Measurements from ENCODE around the gene PTK6.
"Not testable (repeated sequence)": the region's sequence is repeated elsewhere in the genome, so short reads cannot be mapped to it uniquely, and the experiment has no call there.

Gene PTK6

GRCh38 chr20:63529180-63529860 lies 7.9 kb downstream of the PTK6 start:
- DNase-seq: no peak

DNA sequence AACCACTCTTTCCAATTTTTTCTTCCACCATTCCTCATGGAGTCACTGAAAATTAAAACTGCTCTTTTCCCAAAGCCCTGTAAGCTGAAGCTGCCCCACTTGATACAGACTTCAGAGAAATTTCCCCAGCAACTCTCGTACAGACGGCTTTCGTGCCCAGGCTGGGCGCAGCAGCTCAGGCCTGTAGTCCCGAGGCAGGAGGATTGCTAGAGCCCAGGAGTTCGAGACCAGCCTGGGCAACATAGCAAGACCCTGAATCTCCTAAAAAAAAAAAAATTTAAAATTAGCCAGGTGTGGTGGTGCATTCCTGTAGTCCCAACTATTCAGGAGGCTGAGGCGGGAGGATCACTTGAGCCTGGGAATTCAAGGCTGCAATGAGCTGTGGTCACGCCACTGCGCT lies 10.0 kb downstream of the PTK6 start:
- DNase-seq: no peak

DNA sequence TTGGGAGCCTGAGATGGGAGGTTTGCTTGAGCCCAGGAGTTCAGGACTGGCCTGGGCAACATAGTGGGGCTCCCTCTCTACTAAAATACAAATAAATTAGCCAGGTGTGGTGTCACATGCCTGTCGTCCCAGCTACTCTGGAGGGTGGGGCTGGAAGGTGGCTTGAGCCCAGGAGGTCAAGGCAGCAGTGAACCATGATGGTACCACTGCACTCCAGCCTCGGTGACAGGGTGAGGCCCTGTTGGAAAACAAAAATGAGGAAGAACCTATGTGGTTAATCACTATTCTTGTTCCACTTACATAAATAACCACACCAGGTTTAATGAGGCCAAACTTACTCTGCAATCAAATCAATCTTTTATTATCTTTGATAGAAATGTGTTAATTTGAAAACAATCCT lies 11.2 kb downstream of the PTK6 start:
- DNase-seq: no peak

- no peak for DNase-seq
Observed at GRCh38 chr20:63525185-63525584, 12.0 kb downstream of the PTK6 start.

- no peak for DNase-seq
Observed at GRCh38 chr20:63522981-63523611, 14.1 kb downstream of the PTK6 start.

DNA sequence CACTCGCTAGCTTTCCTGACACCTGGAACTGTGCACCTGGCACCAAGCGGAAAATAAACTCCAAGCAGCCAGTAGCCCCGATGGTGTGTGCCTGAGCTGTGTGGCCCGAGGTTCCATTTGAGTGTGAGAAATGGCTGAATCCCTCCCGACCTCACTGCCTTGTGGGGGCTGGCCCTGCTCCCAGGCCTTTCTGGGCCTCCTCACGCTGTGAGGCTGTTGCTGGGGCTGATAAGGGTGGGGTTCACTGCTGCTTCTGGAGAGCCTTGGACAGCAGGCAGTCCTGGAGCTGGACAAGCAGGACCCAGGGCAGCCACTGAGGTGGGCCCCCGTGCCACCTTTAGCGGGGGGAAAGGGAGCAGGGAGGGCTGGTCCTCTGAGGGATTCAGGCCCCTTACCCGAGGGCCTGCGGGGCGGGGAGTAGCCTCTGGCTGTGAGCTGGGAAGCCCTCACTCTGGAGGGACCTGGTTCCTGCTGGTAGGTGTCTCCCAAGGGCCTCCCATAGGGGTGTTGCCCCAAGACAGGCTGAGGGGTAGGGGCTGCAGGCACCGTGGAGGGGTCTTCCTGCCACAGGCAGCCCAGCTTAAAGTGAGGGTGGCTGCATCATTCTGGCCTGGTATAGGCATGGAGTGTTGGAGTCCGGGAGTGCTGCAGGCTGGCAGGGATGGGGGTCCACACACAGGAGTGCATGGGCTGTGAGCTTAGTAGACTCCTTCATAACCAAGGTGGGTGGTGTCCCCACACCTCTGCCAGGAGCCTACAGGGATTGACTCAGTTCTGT lies 14.9 kb downstream of the PTK6 start:
- DNase-seq: no peak

- no peak for DNase-seq
Observed at GRCh38 chr20:63521602-63522001, 15.6 kb downstream of the PTK6 start.

- DNase-seq: peak; percentile 73
Observed at GRCh38 chr20:63520934-63521601, 16.1 kb downstream of the PTK6 start.

DNA sequence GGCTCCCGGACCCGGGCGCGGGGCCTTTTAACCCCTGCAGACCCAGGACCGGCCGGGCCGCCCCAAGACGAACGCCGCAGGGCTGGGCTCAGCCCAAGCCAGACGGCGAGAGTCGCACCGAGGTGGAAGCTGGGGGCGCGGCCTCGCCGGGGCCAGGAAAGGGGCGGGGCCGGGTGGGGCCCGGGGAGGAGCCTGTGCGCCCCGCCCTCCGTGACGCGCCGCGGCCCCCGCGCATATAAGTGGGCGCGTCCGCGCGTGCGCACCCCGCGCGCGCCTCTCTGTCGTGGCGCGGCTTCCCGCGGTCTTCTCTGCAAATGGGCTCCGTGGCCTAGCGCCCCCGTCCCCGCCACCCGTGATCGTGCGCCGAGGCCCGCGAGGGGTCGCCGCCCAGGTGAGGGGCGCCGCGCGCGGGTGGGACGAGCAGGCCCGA lies 16.7 kb downstream of the PTK6 start, which contains the start of gene PPDPF:
TSS of gene PPDPF (plus strand) at position 262 of the 430 bp plus-strand sequence. CDS start 544 bp downstream, outside the sequence.
- DNase-seq: peak; percentile 84

DNA sequence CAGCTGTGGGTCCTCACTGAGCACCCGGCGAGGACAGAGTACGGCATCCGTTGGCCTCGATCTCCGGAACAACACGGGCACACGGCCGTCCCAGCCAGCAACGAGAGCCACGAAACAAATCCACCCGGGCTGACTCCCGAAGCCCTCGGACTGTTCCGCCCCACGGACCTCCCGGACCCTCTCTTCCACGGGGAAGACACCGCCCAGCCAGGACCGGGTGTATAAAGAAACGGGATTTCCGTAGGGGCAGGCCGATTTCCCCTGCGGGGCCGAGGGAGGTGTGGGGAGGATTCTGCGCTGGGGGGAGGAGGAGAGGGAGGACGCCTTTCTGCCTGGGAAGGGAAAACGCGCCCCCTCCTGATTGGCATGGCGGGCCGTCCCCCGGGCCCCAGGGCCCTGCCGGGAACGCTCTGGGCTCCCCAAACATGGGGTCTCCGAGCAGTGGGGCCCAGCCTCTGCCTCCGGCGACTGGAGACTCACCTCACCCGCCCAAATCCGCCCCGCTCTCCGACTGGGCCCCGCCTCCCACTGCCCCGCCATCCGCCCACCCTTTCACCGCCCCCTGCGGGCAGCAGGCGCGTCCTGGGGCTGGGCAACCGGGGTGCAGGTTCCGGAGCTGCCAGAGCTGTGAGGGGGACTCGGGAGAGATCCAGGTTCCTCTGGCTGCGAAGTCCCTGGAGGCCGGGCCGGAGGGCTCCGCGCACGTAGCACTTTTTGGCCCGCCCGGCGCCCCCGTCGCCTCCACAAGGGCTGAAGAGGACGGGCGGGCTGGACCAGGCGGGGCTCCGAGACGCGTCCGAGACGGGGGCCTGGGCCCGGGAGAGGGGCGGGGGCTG lies 17.3 kb downstream of the PTK6 start:
- DNase-seq: peak; percentile 62

DNA sequence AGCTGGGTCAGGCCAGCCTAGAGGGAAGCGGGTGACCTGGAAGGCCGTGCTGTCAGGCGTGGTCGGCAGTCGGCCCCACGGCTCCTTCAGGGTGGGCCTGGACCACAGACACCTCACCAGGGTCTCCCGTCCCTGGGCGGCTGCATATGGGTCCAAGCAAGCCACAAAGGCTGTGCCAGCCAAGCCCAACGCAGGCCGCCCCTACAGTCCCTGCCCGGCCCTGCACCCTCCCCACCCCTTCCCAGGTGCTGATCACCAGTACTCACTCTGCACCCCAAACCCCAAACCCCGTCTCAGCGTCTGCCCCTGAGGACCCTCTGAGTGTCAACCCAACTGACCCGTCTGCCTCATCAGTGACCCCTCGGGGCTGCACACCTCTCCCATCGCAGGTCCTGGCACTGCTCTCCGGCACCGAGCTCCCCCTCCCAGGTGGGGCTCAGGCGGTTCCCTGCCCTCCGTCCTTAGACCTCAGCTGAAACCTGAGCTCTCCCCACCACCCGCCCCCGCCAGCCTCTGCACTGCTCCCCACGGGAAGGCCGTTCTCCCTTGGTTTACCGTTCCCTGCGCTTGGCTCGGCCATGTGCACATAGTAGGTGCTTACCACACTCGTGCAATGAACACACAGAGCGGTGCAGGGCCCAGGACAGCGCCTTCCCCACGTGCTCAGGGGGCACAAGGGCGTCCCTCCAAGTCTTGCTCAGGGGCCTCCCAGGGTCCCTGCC lies 18.1 kb downstream of the PTK6 start:
- DNase-seq: no peak

GRCh38 chr20:63518351-63518861 lies 18.8 kb downstream of the PTK6 start:
- DNase-seq: no peak

DNA sequence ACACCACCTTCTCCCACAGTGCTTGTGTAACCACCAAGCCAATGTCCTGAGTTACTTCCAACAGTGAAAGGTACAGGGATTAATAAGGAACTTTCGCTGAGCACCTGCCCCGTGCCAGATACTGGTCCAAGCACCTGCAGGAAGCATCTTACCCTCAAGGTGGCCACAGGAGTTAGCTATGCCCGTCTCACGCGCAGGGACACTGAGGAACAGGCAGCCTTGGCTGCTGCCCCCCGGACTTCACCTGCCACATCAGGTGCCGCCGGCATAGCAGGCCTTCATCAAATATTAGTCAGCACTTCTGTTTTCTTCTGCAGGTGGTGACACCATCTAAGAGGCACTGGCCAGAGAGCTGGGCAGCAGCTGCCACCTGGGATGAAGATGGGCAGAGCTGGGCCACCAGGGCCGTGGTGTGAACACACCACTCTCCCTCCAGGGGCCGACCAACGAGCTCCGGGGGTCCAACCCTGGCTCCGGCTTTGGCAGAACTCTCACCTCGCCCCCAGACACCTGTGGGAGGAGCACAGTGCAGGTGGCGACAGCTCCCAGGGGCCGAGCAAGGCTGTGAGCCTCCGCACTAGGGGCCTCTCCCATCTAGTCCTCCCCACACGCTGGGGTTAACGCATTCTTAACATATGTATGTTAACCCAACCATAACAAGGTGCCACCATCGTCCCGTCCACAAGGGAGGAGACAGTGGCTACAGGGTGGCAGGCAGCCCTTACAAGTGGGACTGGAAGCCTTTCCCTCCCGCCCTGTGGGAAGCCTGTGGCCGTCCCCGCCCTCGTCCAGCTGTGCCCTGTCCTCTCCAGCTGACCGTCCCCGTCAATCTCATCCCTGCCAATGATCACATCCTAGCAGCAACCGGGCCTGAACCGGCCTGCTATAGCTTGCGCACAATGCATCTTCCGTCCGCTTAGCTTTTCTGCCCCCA lies 19.5 kb downstream of the PTK6 start:
- no peak for DNase-seq

GRCh38 chr20:63514520-63514919 lies 22.7 kb downstream of the PTK6 start:
- not testable (repeated sequence) for DNase-seq

GRCh38 chr20:63513207-63513606 lies 24.0 kb downstream of the PTK6 start:
- DNase-seq: no peak

DNA sequence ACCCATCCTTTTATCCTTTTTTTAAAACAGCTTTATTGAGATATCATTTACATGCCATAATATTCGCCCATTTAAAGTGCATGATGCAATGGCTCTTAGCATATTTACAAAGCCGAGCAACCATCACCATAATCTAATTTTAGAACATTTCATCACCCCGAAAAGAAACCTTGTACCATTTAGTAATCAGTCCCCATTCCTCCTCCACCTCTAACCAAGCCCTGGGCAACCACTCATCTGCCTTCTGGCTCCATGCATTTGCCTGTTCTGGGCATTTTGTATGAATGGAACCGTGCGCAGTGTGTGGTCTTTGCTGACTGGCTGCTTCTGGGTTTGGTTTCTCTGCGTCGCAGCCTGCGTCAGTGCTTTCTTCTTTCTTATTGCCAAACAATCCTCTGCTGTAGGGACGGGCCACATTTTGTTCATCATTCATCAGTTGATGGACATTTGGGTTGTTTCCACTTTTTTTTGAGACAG lies 28.1 kb downstream of the PTK6 start:
- DNase-seq: no peak

- DNase-seq: no peak
Observed at GRCh38 chr20:63508072-63508768, 29.0 kb downstream of the PTK6 start.

DNA sequence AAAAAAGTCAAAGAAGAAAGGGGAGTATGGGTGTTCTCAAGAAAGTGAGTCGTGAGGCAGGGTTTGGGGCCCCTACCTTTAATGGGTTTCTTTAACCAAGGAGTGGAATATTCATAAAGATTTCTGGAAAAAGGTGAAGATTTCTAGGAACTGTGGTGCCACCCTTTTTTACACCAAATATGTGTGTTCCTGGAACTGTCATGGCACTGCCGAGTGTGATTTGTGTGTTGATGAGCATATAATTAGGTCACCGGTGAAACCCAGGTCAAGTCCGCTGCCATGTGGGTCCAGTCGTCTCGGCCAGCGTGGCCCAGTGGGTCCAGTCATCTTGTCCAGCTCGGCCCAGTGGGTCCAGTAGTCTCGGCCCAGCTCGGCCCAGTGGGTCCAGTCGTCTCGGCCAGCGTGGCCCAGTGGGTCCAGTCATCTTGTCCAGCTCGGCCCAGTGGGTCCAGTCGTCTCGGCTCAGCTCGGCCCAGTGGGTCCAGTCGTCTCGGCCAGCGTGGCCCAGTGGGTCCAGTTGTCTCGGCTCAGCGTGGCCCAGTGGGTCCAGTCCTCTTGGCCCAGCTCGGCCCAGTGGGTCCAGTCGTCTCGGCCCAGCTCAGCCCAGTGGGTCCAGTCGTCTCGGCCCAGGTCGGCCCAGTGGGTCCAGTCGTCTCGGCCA lies 30.0 kb downstream of the PTK6 start:
- no peak for DNase-seq

GRCh38 chr20:63505723-63506122 lies 31.5 kb downstream of the PTK6 start:
- no peak for DNase-seq

Data from stimulated activated CD4-positive, alpha-beta T cell treated with anti-CD3 and anti-CD28 coated beads, Interleukin-4, amount 100 ng/mL, for 1 hour (primary cell).